ENCODE data around the gene RPTOR. TPM values are rescaled to one million over a fixed set of nuclear protein-coding genes. Genes with fewer than 3 reads are reported as not detected.
"Not testable (repeated sequence)": the region's sequence is repeated elsewhere in the genome, so short reads cannot be mapped to it uniquely, and the experiment has no call there.

The RPTOR gene
- total RNA-seq, 2 experiments from 2014 or later, result 45.3 to 49.1 TPM

- DNase-seq, result no peak
- CTCF ChIA-PET, result interaction anchor here (1.5 to 1.9 kb wide), 3 partner anchors 16 to 46 kb away, joined by 3 to 8 read pairs (median 4); no protein-coding TSS in a partner anchor
- peaks cover 41% of the 10 kb centered on the region for H3K4me1 Mint-ChIP-seq (ENCODE audit: low read depth)
- no peak overlapping the region for H3K4me3 Mint-ChIP-seq
- TF ChIP-seq CTCF (IDR thresholded peaks at IDR 0.05), result no peak
- H3K36me3 Mint-ChIP-seq (ENCODE audit: low read depth), result peaks cover 7% of the 10 kb centered on the region
- POLR2A ChIA-PET, result no interaction called here
- no peak overlapping the region for H3K27ac Mint-ChIP-seq
- H3K27me3 Mint-ChIP-seq, result no peaks in the 10 kb centered on the region
- ATAC-seq, result no peak
- no peaks in the 10 kb centered on the region for H3K9me3 Mint-ChIP-seq
- intact Hi-C loops (cut with micrococcal nuclease), result no loop called here
Observed at GRCh38 chr17:80621997-80622357, 77.3 kb downstream of the RPTOR start.

- ATAC-seq (no peak), DNase-seq (no peak)
- CTCF ChIA-PET, result no interaction called here
- intact Hi-C loops (cut with micrococcal nuclease), result no loop called here
- H3K27ac Mint-ChIP-seq, result no peak overlapping the region
- POLR2A ChIA-PET, result no interaction called here
- H3K4me1 Mint-ChIP-seq (ENCODE audit: low read depth), result peaks cover 27% of the 10 kb centered on the region
- peaks cover 13% of the 10 kb centered on the region for H3K36me3 Mint-ChIP-seq (ENCODE audit: low read depth)
- no peak for TF ChIP-seq CTCF (IDR thresholded peaks at IDR 0.05)
- no peaks in the 10 kb centered on the region for H3K27me3 Mint-ChIP-seq
- H3K9me3 Mint-ChIP-seq, result no peaks in the 10 kb centered on the region
- H3K4me3 Mint-ChIP-seq, result no peak overlapping the region
Observed at GRCh38 chr17:80624864-80625263, 80.2 kb downstream of the RPTOR start.

GRCh38 chr17:80625627-80626026, 81.0 kb downstream of the RPTOR start:
- Mint-ChIP-seq H3K36me3 (ENCODE audit: low read depth) (peaks cover 13% of the 10 kb centered on the region), H3K27me3 (no peaks in the 10 kb centered on the region), H3K27ac (no peak overlapping the region), H3K4me1 (ENCODE audit: low read depth) (peaks cover 25% of the 10 kb centered on the region), H3K9me3 (no peaks in the 10 kb centered on the region), H3K4me3 (no peak overlapping the region)
- no peak for TF ChIP-seq CTCF (IDR thresholded peaks at IDR 0.05)
- ATAC-seq, result no peak
- ChIA-PET POLR2A (no interaction called here), CTCF (interaction anchor here (1.2 kb wide), 1 partner anchor 50 kb away, joined by 3 read pairs; no protein-coding TSS in a partner anchor)
- intact Hi-C loops (cut with micrococcal nuclease), result no loop called here
- DNase-seq, result no peak

- H3K27ac Mint-ChIP-seq; H3K9me3 Mint-ChIP-seq; H3K27me3 Mint-ChIP-seq; H3K4me3 Mint-ChIP-seq; DNase-seq; H3K4me1 Mint-ChIP-seq (ENCODE audit: low read depth); intact Hi-C loops (cut with micrococcal nuclease); POLR2A ChIA-PET; ATAC-seq: not testable (repeated sequence)
- peaks cover 13% of the 10 kb centered on the region for H3K36me3 Mint-ChIP-seq (ENCODE audit: low read depth)
- CTCF ChIA-PET, result interaction anchor here (1.8 kb wide), 2 partner anchors 12 to 53 kb away, joined by 4 to 7 read pairs; no protein-coding TSS in a partner anchor
Observed at GRCh38 chr17:80628881-80629280, 84.2 kb downstream of the RPTOR start.

GRCh38 chr17:80629298-80630028, 84.8 kb downstream of the RPTOR start:
- peaks cover 13% of the 10 kb centered on the region for H3K36me3 Mint-ChIP-seq (ENCODE audit: low read depth)
- no peak for TF ChIP-seq CTCF (IDR thresholded peaks at IDR 0.05)
- CTCF ChIA-PET, result interaction anchor here (1.8 kb wide), 1 partner anchor 54 kb away, joined by 7 read pairs; no protein-coding TSS in a partner anchor
- no peaks in the 10 kb centered on the region for H3K27me3 Mint-ChIP-seq
- DNase-seq (no peak), ATAC-seq (no peak)
- POLR2A ChIA-PET, result interaction anchor here (0.7 kb wide), 1 partner anchor 482 kb away, joined by 3 read pairs; no protein-coding TSS in a partner anchor
- H3K9me3 Mint-ChIP-seq, result no peaks in the 10 kb centered on the region
- H3K4me3 Mint-ChIP-seq, result no peak overlapping the region
- intact Hi-C loops (cut with micrococcal nuclease), result no loop called here
- H3K4me1 Mint-ChIP-seq (ENCODE audit: low read depth), result peaks cover 4% of the 10 kb centered on the region
- H3K27ac Mint-ChIP-seq, result no peak overlapping the region

All from activated CD8-positive, alpha-beta T cell treated with anti-CD3 and anti-CD28 coated beads for 36 hours (primary cell).